Panc1 (cell line): ENCODE results near the gene DHX15. TPM values are rescaled to one million over a fixed set of nuclear protein-coding genes. Genes with fewer than 3 reads are reported as not detected.

ENCODE experiments used
- ATAC-seq: fragments of 200-7000 bp; cut with Tn5 transposase; 2 replicates; pipeline ENCODE4 v1.9.1; 2020; ENCODE audit warnings: mild to moderate bottlenecking, moderate library complexity
- BruUV-seq: library from RNA; stranded (reverse); fragments of 400-500 nt; replicated peaks from 2 replicates; lab custom pipeline; 2021; lab: Mats Ljungman, UMichigan
- CTCF ChIA-PET: fragments of 300-600 bp; sonication (Branson Sonifier 250); formaldehyde crosslinking; loops from one replicate; lab custom pipeline; 2022; ENCODE audit warnings: antibody characterized with exemption; lab: Charles Lee
- POLR2A ChIA-PET: fragments of 300-600 bp; sonication (Branson Sonifier 250); formaldehyde crosslinking; loops from one replicate; lab custom pipeline; 2022; ENCODE audit warnings: antibody characterized with exemption; lab: Charles Lee
- DNase-seq: peaks from one replicate; pipeline ENCODE4 v3.0.0-alpha.2; 2010; ENCODE audit warnings: low read depth, low spot score
- H3K27ac ChIP-seq: 2 replicates; pipeline ENCODE4 v1.5.1; 2011; ENCODE audit warnings: mild to moderate bottlenecking, low read length, inconsistent platforms
- H3K27me3 ChIP-seq: fragments of 200-500 bp; sonication (Bioruptor generic); 2 replicates; pipeline ENCODE4 v1.6.0; 2014; ENCODE audit warnings: low read length, inconsistent platforms; ENCODE audit not compliant: control insufficient read depth, insufficient read depth
- H3K36me3 ChIP-seq: fragments of 200-500 bp; sonication (Bioruptor generic); 2 replicates; pipeline ENCODE4 v1.5.1; 2014; ENCODE audit warnings: inconsistent platforms, mild to moderate bottlenecking, low read length, moderate library complexity; ENCODE audit not compliant: control insufficient read depth, insufficient read depth
- H3K4me1 ChIP-seq: 2 replicates; pipeline ENCODE4 v1.5.1; 2011; ENCODE audit warnings: inconsistent platforms, mild to moderate bottlenecking, low read length, moderate library complexity; ENCODE audit not compliant: control insufficient read depth, insufficient read depth
- H3K4me3 ChIP-seq, 2 experiments: 2 replicates each; pipeline ENCODE4 v1.5.1; 2011 to 2012; ENCODE audit warnings: low read depth in 2 of 2, low read length in 2 of 2, mild to moderate bottlenecking in 2 of 2, inconsistent platforms in 1 of 2, moderate library complexity in 1 of 2
- H3K9me3 ChIP-seq: fragments of 200-500 bp; sonication (Bioruptor generic); 2 replicates; pipeline ENCODE4 v1.5.1; 2014; ENCODE audit warnings: low read depth, mild to moderate bottlenecking, inconsistent platforms, low read length, moderate library complexity; ENCODE audit not compliant: control insufficient read depth, insufficient read depth
- POLR2AphosphoS5 ChIP-seq: IDR thresholded peaks from 2 replicates; pipeline ENCODE4 v1.6.1; 2012; ENCODE audit warnings: mild to moderate bottlenecking, low read depth, low read length, moderate library complexity
- SIN3A ChIP-seq: IDR thresholded peaks from 2 replicates; pipeline ENCODE4 v1.6.1; 2012; ENCODE audit warnings: low read depth, mild to moderate bottlenecking, low read length, moderate library complexity, borderline replicate concordance; ENCODE audit not compliant: insufficient read depth
- TCF7L2 ChIP-seq: IDR thresholded peaks from 2 replicates; pipeline ENCODE4 v1.6.1; 2011; ENCODE audit warnings: mild to moderate bottlenecking, low read depth, low read length, inconsistent platforms
- in situ Hi-C: cut with HindIII; loops from 2 replicates; pipeline ENCODE4 v1.10.0; 2016; ENCODE audit warnings: low sequenced_read_pairs, low pct_unique_long_range_greater_than_20kb
- intact Hi-C: fragments of 100-400 bp; cut with micrococcal nuclease; formaldehyde crosslinking; loops from one replicate; pipeline ENCODE4 v1.10.0; 2022; ENCODE audit not compliant: unreplicated experiment
- total RNA-seq: library from RNA; stranded (reverse); gene quantifications from one replicate; pipeline ENCODE4 v1.2.1, GENCODE V29; 2021; ENCODE audit not compliant: unreplicated experiment
- TF ChIP-seq, protein P1 (sequence below): fragments of 450-650 bp; IDR thresholded peaks from 2 replicates; pipeline ENCODE4 v1.5.1; 2017; ENCODE audit warnings: mild to moderate bottlenecking
- TF ChIP-seq, protein P2 (sequence below), 2 experiments: IDR thresholded peaks; 2 replicates each; pipeline ENCODE4 v1.6.1; 2011 to 2012; ENCODE audit warnings: low read depth in 2 of 2, control low read depth in 1 of 2, low read length in 1 of 2, mild to moderate bottlenecking in 1 of 2, moderate library complexity in 1 of 2; ENCODE audit not compliant: insufficient read depth in 1 of 2

DHX15 gene
- total RNA-seq, 1 experiment from 2014 or later = 118 TPM

DNA sequence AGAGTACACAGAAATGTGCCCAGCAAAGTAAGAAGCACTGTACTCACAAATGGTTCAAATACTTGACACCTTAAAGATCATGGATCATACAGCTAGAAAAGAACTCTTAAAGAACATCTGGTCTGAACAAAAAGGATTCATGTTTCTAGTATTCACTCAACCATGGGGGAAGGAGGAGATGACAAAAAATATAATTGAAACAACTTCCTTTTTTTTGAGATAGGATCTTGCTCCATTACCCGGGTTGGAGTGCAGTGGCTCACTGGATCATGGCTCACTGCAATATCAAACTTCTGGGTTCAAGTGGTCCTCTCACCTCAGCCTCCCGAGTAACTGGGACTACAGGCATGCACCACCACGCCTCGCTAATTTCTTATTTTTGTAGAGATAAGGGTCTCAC lies 6.0 kb downstream of the DHX15 start:
- TF ChIP-seq SIN3A (no peak), POLR2AphosphoS5 (no peak), TCF7L2 (no peak)
- TF ChIP-seq, protein P1, sequence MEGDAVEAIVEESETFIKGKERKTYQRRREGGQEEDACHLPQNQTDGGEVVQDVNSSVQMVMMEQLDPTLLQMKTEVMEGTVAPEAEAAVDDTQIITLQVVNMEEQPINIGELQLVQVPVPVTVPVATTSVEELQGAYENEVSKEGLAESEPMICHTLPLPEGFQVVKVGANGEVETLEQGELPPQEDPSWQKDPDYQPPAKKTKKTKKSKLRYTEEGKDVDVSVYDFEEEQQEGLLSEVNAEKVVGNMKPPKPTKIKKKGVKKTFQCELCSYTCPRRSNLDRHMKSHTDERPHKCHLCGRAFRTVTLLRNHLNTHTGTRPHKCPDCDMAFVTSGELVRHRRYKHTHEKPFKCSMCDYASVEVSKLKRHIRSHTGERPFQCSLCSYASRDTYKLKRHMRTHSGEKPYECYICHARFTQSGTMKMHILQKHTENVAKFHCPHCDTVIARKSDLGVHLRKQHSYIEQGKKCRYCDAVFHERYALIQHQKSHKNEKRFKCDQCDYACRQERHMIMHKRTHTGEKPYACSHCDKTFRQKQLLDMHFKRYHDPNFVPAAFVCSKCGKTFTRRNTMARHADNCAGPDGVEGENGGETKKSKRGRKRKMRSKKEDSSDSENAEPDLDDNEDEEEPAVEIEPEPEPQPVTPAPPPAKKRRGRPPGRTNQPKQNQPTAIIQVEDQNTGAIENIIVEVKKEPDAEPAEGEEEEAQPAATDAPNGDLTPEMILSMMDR = no peak
- TF ChIP-seq, protein P2, sequence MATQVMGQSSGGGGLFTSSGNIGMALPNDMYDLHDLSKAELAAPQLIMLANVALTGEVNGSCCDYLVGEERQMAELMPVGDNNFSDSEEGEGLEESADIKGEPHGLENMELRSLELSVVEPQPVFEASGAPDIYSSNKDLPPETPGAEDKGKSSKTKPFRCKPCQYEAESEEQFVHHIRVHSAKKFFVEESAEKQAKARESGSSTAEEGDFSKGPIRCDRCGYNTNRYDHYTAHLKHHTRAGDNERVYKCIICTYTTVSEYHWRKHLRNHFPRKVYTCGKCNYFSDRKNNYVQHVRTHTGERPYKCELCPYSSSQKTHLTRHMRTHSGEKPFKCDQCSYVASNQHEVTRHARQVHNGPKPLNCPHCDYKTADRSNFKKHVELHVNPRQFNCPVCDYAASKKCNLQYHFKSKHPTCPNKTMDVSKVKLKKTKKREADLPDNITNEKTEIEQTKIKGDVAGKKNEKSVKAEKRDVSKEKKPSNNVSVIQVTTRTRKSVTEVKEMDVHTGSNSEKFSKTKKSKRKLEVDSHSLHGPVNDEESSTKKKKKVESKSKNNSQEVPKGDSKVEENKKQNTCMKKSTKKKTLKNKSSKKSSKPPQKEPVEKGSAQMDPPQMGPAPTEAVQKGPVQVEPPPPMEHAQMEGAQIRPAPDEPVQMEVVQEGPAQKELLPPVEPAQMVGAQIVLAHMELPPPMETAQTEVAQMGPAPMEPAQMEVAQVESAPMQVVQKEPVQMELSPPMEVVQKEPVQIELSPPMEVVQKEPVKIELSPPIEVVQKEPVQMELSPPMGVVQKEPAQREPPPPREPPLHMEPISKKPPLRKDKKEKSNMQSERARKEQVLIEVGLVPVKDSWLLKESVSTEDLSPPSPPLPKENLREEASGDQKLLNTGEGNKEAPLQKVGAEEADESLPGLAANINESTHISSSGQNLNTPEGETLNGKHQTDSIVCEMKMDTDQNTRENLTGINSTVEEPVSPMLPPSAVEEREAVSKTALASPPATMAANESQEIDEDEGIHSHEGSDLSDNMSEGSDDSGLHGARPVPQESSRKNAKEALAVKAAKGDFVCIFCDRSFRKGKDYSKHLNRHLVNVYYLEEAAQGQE (IDR thresholded peaks at IDR 0.05; ENCODE audit: insufficient read depth in 1 of 2, low read depth in 2 of 2, low read length in 1 of 2) = no peak
- no peak for ATAC-seq
- ChIA-PET POLR2A (no interaction called here), CTCF (no interaction called here)
- H3K4me3 ChIP-seq = no peak overlapping the region
- H3K36me3 ChIP-seq = peaks cover 18% of the 10 kb centered on the region
- no TSS peak for BruUV-seq
- intact Hi-C loops (no loop called here), in situ Hi-C loops (no loop called here)
- H3K27ac ChIP-seq = no peak overlapping the region
- H3K27me3 ChIP-seq = no peaks in the 10 kb centered on the region
- no peak for DNase-seq
- no peaks in the 10 kb centered on the region for H3K9me3 ChIP-seq
- H3K4me1 ChIP-seq = peaks cover 17% of the 10 kb centered on the region

DNA sequence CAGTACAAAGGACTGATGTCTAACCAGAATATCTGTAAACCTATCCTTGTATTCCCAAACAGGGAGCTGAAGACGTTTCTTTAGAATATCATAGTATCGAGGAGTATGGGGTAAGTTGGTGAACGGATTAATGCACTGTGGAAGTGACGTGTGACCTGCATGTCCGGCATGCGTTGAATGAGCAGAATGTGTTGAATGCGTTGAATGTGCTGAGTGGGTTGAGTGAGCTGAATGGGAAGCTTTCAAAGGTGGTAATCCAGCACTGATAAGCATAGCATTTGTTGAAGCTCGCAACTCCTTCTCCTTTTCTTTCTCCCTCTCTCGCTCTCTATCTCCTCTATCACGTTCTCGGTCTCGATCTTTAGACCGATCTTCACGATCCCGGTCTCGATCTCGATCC lies 8.1 kb downstream of the DHX15 start:
- TF ChIP-seq, protein P1 = no peak
- TF ChIP-seq POLR2AphosphoS5 (no peak), TCF7L2 (no peak), SIN3A (no peak)
- TF ChIP-seq, protein P2 (IDR thresholded peaks at IDR 0.05; ENCODE audit: insufficient read depth in 1 of 2, low read depth in 2 of 2, low read length in 1 of 2) = no peak
- no peak for ATAC-seq

More for the DNA sequence above, 8.1 kb downstream of the DHX15 start:
- in situ Hi-C loops = no loop called here
- DNase-seq = no peak
- Histone ChIP-seq H3K27ac (no peak overlapping the region), H3K4me1 (peaks cover 12% of the 10 kb centered on the region), H3K4me3 (no peak overlapping the region), H3K9me3 (no peaks in the 10 kb centered on the region), H3K36me3 (peaks cover 20% of the 10 kb centered on the region), H3K27me3 (no peaks in the 10 kb centered on the region)
- intact Hi-C loops = no loop called here
- ChIA-PET CTCF (no interaction called here), POLR2A (no interaction called here)
- BruUV-seq = no TSS peak
